A549 treated with Hydrocortisone at 1 μM for 4 hours (cell line): ENCODE data around the gene VSTM2A. TPM values are rescaled to one million over a fixed set of nuclear protein-coding genes. Genes with fewer than 3 reads are reported as not detected.

Source experiments
- total RNA-seq: library from RNA; stranded (reverse); fragments of 200-300 nt; extraction: Qiagen RNA extraction; gene quantifications from 5 replicates; pipeline ENCODE4 v1.2.3, GENCODE V29; 2022

VSTM2A gene
- not detected in 5 replicates for total RNA-seq

GRCh38 chr7:54541669-54542625 is at the start of gene VSTM2A:
Gene VSTM2A (plus strand): TSS chr7:54542375. CDS start chr7:54542731, 356 bp downstream.

Other genes starting within 250 kb of the VSTM2A start
- 346 to 394 TPM (median 379 TPM) in 5 replicates for gene SEC61G, start 216.8 kb downstream of the VSTM2A start, total RNA-seq